Right kidney (tissue), 1 donor: Measurements from ENCODE around the gene ELOVL7.
"Not testable (repeated sequence)": the region's sequence is repeated elsewhere in the genome, so short reads cannot be mapped to it uniquely, and the experiment has no call there.

Experiments used
- DNase-seq: peaks from one replicate; pipeline ENCODE4 v3.0.0-alpha.2; 2016

Gene ELOVL7

GRCh38 chr5:60830581-60831127 lies 13.4 kb downstream of the ELOVL7 start:
- no peak for DNase-seq

DNA sequence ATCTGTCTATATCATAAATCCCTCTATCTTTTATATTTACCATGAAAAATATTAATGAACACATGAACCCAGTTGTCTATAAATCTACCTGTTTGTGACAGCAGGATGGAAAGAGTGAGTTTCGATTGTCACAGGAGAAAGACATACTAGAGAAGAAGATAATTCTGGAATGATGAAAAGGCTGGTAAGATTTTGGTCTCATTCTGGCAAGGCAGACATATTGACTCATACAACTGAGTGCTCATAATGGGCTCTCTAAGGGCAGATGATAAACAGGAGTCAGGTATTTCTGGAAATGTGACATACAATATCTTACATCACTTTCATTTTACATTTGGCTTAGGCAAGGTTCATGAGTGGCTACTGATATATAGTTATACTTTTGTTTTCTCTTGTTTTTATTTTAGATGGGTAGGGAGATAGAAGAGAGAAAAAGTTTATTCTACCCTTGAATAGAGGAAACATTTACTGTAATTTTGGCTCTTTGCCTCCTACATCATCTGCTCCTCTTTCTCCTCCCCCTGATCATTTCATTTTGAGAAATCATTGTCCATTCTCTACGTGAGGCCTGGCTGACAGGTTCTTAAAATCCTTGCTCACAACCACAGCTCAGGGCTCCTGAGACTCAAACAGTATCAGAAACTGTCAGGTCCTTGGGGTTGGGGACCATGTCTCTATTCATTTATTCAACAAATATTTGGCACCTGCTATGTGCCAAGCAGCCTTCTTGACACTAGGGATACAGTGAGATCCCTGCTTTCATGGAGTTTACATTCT lies 14.4 kb downstream of the ELOVL7 start:
- no peak for DNase-seq

DNA sequence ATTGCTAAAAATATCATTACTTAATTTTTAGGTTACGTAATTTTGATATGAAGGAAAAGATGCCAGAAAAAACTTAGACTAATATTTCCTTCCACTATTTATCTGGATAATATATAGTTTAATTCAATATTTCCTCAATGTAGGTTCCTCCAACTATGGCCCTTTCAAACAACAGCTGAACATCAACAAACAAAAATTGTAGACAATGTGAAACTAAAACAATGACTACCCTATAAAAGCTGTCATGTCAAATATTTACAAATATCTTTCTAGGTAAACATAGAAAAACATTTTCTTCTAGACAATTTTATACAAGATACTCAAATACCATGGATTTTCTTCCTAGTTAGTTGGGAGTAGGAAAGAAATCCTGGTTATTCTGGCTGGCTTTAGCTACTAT lies 16.9 kb downstream of the ELOVL7 start:
- DNase-seq: no peak

DNA sequence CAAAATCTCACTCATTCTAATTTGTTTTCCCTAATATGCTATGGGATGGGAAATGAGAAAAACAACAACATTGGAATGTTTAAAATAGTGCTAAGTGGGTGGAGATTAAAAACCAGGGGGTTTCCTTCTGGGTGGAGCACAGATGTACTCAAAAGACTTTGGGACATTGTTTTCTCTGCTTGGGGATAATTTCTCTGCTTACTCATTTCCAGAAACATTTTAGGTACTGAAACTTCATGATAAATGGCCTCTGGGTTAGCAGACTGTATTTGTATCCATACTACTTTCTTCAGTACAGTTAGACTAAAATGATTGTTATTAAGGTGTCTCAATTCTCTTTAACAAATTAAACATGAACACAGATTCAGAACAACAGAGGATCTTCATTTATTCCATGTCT lies 17.4 kb downstream of the ELOVL7 start:
- no peak for DNase-seq

DNA sequence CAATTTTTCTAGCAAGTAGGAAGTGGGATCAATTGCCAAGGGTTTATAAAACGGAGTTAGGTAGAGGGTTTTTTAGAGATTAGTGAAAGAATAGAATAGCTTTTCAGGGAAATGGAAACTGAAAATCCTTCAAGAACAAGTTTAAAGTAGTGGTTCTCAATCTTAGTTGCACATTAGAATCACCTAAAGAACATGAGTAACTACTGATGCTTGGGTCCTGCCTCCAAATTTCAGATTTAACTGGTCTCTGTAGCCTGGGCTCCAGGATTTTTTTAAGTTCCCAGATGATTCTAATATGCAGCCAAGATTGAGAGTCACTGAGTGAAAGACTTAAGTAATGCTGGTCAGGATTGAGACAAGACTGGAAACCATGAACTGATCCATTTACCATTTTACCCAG lies 20.5 kb downstream of the ELOVL7 start:
- DNase-seq: no peak

DNA sequence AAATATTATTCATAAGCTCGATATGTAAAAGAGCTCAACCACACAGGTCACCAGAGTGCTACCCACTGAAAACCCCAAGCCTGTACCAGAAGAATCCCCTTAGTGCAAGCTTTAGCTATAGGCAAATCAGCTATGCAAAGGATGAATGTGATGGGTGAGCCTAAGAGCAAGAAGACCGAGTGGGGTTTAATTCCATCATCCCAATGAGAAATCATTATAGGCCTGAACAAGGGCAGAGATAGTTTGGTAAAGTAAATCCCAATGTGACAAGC lies 21.8 kb downstream of the ELOVL7 start:
- DNase-seq: no peak

GRCh38 chr5:60821488-60822284 lies 22.4 kb downstream of the ELOVL7 start:
- DNase-seq: no peak

GRCh38 chr5:60820593-60821487 lies 23.2 kb downstream of the ELOVL7 start:
- DNase-seq: no peak

DNA sequence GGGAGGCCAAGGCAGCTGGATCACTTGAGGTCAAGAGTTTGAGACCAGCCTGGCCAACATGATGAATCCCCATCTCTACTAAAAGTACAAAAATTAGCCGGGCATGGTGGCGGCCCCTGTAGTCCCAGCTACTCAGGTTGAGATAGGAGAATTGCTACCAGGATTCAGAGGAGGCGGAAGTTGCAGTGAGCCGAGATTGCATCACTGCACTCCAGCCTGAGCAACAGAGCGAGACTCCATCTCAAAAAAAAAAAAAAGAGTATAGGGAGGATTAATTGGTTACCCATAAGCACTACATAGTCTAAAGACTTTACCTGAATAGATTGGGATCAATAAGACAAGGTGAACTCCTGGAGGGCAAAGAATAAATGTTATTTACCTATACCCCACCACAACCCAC lies 27.9 kb downstream of the ELOVL7 start:
- DNase-seq: not testable (repeated sequence)

DNA sequence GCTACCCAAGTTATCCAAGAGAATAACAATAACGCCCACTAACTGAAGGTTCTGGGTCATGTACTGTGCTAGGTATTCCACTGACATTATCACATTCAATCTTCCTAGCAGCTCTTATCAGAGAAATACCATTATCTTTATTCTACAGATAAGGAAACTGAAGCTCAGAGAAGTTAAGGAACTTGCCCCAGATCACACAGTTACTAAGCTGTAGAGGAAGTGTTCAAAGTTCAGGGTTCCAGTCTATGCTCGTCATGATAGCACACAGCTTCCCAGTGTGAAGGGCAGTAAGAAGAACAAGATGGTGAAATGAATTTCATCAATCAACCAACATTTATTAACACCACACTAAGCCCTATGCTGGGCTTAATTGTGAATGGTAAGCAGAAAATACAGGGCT lies 29.6 kb downstream of the ELOVL7 start:
- no peak for DNase-seq

GRCh38 chr5:60812426-60812825 lies 31.6 kb downstream of the ELOVL7 start:
- DNase-seq: no peak

GRCh38 chr5:60811105-60811504 lies 33.0 kb downstream of the ELOVL7 start:
- DNase-seq: no peak

DNA sequence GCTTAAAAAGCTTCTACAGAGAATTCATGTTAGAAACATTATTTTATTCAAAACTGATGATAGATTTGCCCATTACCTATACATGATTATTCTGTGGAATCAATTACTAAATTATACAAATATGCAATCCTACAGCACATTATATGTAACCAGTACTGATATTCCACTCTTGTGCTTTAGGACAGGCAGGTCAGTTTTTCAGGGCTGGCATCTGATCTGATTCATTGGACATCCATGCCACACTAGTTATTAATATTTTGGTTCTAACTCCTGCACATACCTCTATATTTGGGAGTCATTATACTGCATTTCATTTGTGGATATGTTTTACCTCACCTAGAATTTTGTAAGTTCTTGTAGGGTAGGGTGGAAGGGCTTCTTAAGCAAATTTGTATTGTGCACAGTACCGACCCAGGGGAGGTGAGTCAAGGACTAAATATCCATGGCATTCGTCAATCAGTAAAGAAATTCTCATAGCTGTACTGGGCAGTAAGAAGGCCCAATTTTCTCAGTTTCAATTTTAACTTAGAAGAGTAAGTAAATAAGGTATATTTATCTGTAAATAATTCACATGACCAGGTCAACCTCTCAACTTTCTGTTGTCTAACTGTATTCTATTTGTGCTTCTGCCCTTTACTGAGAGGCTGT lies 33.5 kb downstream of the ELOVL7 start:
- DNase-seq: no peak

GRCh38 chr5:60809891-60810425 lies 34.1 kb downstream of the ELOVL7 start:
- DNase-seq: no peak

- no peak for DNase-seq
Observed at GRCh38 chr5:60806591-60807243, 37.4 kb downstream of the ELOVL7 start.

GRCh38 chr5:60805463-60805862 lies 38.6 kb downstream of the ELOVL7 start:
- DNase-seq: no peak

DNA sequence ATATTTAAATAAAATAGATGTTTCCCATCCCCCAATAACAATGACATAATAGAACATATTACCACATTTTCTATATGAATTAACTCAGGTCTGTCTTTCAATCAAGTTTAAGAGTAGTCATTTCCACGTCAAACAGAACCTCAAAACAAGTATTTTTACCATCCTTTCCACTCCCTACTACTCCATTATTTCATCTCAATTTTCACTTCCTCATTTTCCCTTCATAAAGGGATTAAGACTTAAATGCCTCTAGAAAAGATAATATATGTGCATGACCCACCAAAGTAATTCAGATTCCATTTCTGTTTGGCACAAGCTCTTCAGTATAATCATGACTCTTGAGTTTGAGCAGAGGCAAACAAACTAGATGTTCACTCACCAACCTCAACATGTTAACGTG lies 40.4 kb downstream of the ELOVL7 start:
- DNase-seq: no peak

DNA sequence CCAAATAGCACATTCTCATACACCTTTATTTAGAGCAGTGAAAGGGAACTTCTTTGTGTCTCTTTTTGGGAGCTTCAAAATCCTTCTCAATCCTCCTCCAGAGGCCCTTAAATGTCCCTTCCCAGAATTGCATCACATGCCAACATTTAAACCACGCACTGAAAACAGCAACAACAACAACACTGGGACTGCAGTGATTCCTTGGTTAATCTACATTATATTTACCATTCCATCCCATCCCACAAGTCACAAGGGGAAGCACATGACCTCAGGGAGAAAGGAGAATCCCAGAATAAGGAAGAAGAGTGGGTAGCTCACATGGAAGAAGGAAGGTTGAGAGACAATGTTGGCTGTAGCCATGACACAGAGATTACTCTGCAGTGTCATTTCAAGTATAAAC lies 41.1 kb downstream of the ELOVL7 start:
- DNase-seq: no peak

- no peak for DNase-seq
Observed at GRCh38 chr5:60802226-60802625, 41.8 kb downstream of the ELOVL7 start.

GRCh38 chr5:60797482-60798153 lies 46.5 kb downstream of the ELOVL7 start:
- no peak for DNase-seq

DNA sequence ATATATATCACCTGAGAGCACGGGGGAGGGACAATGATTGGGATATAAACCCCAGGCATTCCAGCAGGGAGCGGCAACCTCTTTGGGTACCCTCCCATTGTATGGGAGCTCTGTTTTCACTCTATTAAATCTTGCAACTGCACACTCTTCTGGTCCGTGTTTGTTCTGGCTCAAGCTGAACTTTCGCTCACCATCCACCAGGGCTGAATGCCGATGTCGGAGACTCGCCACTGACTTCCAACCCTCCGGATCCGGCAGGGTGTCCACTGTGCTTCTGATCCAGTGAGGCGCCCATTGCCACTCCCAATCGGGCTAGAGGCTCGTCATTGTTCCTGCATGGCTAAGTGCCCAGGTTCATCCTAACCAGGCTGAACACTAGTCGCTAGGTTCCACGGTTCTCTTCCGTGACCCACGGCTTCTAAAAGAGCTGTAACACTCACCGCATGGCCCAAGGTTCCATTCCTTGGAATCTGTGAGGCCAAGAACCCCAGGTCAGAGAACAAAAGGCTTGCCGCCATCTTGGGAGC lies 48.6 kb downstream of the ELOVL7 start:
- DNase-seq: not testable (repeated sequence)
